Vagina (tissue), 2 donors: ENCODE results near the gene SLC27A2. TPM values are rescaled to one million over a fixed set of nuclear protein-coding genes. Genes with fewer than 3 reads are reported as not detected.

Experiments used
- DNase-seq, 2 donors: peaks; one replicate each; pipeline ENCODE4 v3.0.0-alpha.2; 2017; ENCODE audit errors: extremely low spot score in 2 of 2
- H3K27ac ChIP-seq: fragments of 200-600 bp; sonication (generic); one replicate; pipeline ENCODE4 v1.5.1; 2019
- H3K27me3 ChIP-seq: fragments of 200-600 bp; sonication (generic); one replicate; pipeline ENCODE4 v1.5.1; 2019
- H3K36me3 ChIP-seq, 2 donors: fragments of 200-600 bp; sonication (generic); one replicate each; pipeline ENCODE4 v1.5.1; 2017 to 2019
- H3K4me1 ChIP-seq: fragments of 200-600 bp; sonication (generic); one replicate; pipeline ENCODE4 v1.5.1; 2019
- H3K4me3 ChIP-seq, 2 donors: fragments of 200-600 bp; sonication (generic); 1 replicate in 1 of 2; 2 replicates in 1 of 2; pipeline ENCODE4 v1.5.1; 2016 to 2019
- H3K9me3 ChIP-seq: fragments of 200-600 bp; sonication (generic); one replicate; pipeline ENCODE4 v1.5.1; 2019
- POLR2A ChIP-seq, 2 donors: fragments of 450-650 bp; IDR thresholded peaks; one replicate each; pipeline ENCODE4 v1.6.1; 2017; ENCODE audit warnings: antibody characterized with exemption in 2 of 2, mild to moderate bottlenecking in 2 of 2, moderate library complexity in 2 of 2
- POLR2AphosphoS5 ChIP-seq, 2 donors: sonication (generic); formaldehyde crosslinking; IDR thresholded peaks; one replicate each; pipeline ENCODE4 v1.9.0; 2017; ENCODE audit warnings: antibody characterized with exemption in 2 of 2, mild to moderate bottlenecking in 2 of 2, low read depth in 1 of 2; ENCODE audit not compliant: insufficient read depth in 1 of 2
- intact Hi-C: fragments of 100-400 bp; cut with DNase I; formaldehyde crosslinking; loops from one replicate; pipeline ENCODE4 v1.15.1; 2023
- total RNA-seq: library from RNA; depleted of rRNA; stranded (reverse); fragments of >200 nt; gene quantifications from one replicate; pipeline ENCODE4 v1.2.3, GENCODE V29; 2016
- TF ChIP-seq, protein P1 (sequence below), 3 experiments: fragments of 450-650 bp in 2 of 3; fragments of 200-600 bp in 1 of 3; sonication (generic) in 1 of 3; IDR thresholded peaks; one replicate each; pipeline ENCODE4 v1.5.1; 2017 to 2019; ENCODE audit warnings: antibody characterized with exemption in 3 of 3, mild to moderate bottlenecking in 2 of 3, moderate library complexity in 2 of 3

Gene SLC27A2
- total RNA-seq, 1 donor from 2014 or later = 3.2 TPM

DNA sequence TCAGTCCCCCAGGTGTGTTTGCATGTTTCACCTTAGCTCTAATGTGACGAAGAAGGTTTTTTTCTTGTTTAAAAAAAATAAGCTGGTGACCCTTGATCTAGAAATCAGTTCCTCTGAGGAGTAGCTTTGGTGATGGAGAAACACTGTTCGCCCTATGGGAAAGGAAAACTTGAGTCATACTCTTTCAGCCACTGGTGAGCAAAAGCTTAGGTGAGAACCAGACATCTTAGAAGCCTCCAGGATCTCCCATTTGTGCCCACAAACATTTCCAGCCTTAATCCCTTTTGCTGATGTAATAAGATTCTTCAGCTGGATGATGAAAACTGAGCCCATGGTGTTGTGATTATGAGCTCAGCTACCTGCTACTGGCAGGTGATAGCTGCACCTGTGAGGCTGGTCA is 37.8 kb downstream of the SLC27A2 start:
- Histone ChIP-seq H3K4me1 (no peaks in the 10 kb centered on the region), H3K4me3 (no peak overlapping the region), H3K9me3 (no peaks in the 10 kb centered on the region), H3K27me3 (no peaks in the 10 kb centered on the region), H3K36me3 (no peaks in the 10 kb centered on the region), H3K27ac (no peak overlapping the region)
- TF ChIP-seq POLR2A (IDR thresholded peaks at IDR 0.05) (no peak), POLR2AphosphoS5 (IDR thresholded peaks at IDR 0.05; ENCODE audit: insufficient read depth in 1 of 2, low read depth in 1 of 2) (no peak)
- TF ChIP-seq, protein P1, sequence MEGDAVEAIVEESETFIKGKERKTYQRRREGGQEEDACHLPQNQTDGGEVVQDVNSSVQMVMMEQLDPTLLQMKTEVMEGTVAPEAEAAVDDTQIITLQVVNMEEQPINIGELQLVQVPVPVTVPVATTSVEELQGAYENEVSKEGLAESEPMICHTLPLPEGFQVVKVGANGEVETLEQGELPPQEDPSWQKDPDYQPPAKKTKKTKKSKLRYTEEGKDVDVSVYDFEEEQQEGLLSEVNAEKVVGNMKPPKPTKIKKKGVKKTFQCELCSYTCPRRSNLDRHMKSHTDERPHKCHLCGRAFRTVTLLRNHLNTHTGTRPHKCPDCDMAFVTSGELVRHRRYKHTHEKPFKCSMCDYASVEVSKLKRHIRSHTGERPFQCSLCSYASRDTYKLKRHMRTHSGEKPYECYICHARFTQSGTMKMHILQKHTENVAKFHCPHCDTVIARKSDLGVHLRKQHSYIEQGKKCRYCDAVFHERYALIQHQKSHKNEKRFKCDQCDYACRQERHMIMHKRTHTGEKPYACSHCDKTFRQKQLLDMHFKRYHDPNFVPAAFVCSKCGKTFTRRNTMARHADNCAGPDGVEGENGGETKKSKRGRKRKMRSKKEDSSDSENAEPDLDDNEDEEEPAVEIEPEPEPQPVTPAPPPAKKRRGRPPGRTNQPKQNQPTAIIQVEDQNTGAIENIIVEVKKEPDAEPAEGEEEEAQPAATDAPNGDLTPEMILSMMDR (IDR thresholded peaks at IDR 0.05) = no peak
- intact Hi-C loops = no loop called here
- no peak for DNase-seq

DNA sequence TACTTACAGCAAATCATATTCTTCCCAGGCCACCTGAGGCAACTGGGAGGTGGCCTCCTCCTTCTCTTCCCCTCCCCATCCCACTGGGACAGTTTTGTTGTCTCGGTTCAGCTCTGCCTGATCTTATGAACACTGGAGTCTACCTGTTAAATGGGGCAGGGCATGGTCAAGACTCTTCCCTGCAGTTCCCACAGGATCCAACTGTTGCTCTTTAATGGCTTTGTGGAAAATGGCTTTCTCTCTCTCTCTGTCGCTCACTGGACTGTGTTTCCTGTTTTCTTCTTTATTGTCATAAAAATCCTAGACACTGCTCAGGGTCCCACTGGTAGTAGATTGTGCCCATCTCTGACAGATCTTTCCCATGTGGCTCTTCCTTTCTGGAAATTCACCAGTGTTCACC is 40.2 kb downstream of the SLC27A2 start:
- H3K4me3 ChIP-seq = no peak overlapping the region
- H3K27me3 ChIP-seq = no peaks in the 10 kb centered on the region
- no peaks in the 10 kb centered on the region for H3K4me1 ChIP-seq
- no peak for DNase-seq
- TF ChIP-seq POLR2AphosphoS5 (IDR thresholded peaks at IDR 0.05; ENCODE audit: insufficient read depth in 1 of 2, low read depth in 1 of 2) (no peak), POLR2A (IDR thresholded peaks at IDR 0.05) (no peak)
- TF ChIP-seq, protein P1 (IDR thresholded peaks at IDR 0.05) = no peak
- intact Hi-C loops = no loop called here
- H3K27ac ChIP-seq = no peak overlapping the region
- H3K9me3 ChIP-seq = no peaks in the 10 kb centered on the region
- no peaks in the 10 kb centered on the region for H3K36me3 ChIP-seq

DNA sequence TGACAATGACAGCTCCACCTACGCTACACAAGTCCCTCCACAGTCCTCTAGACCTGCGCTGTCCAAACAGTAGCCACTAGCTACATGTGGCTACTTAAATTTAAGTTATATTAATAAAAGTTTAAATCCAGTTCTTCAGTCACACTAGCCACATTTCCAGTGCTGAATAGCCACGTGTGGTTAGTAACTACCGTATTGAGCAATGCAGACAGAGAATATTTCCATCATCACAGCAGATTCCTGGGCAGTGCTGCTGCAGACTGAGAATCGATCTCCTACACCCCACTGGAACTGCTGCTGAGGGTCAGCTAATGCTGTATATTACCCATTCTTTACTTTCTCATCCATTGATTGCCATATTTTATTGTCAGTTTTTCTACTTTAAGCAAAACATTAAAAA is 42.6 kb downstream of the SLC27A2 start:
- H3K27ac ChIP-seq = no peak overlapping the region
- no peaks in the 10 kb centered on the region for H3K9me3 ChIP-seq
- H3K36me3 ChIP-seq = no peaks in the 10 kb centered on the region
- TF ChIP-seq POLR2AphosphoS5 (IDR thresholded peaks at IDR 0.05; ENCODE audit: insufficient read depth in 1 of 2, low read depth in 1 of 2) = no peak
- TF ChIP-seq, protein P1 (IDR thresholded peaks at IDR 0.05) = no peak
- TF ChIP-seq POLR2A (IDR thresholded peaks at IDR 0.05) = no peak
- H3K4me1 ChIP-seq = no peaks in the 10 kb centered on the region
- intact Hi-C loops = no loop called here
- H3K27me3 ChIP-seq = no peaks in the 10 kb centered on the region
- DNase-seq = no peak
- no peak overlapping the region for H3K4me3 ChIP-seq

DNA sequence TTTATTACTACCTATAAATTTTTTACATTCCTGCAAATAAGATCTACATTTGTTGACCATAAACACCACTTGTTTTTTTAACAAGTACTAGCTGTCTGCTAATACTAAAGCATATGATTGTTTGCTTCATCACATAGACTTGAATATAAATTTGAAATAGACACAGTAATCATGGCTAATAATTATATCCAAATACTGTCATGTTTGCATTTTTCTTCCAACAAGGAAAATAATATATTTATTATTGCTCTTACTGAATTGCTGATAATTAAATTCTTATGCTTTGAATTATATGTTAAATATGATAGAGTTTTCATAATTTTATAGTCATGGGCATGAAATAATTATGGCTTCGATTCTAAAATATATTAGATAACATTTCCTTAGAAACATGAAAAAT is 43.1 kb downstream of the SLC27A2 start:
- TF ChIP-seq POLR2A (IDR thresholded peaks at IDR 0.05) (no peak), POLR2AphosphoS5 (IDR thresholded peaks at IDR 0.05; ENCODE audit: insufficient read depth in 1 of 2, low read depth in 1 of 2) (no peak)
- TF ChIP-seq, protein P1 (IDR thresholded peaks at IDR 0.05) = no peak
- no peaks in the 10 kb centered on the region for H3K4me1 ChIP-seq
- H3K27me3 ChIP-seq = no peaks in the 10 kb centered on the region
- no peaks in the 10 kb centered on the region for H3K9me3 ChIP-seq
- intact Hi-C loops = no loop called here
- no peak overlapping the region for H3K4me3 ChIP-seq
- no peak overlapping the region for H3K27ac ChIP-seq
- H3K36me3 ChIP-seq = no peaks in the 10 kb centered on the region
- DNase-seq = no peak

DNA sequence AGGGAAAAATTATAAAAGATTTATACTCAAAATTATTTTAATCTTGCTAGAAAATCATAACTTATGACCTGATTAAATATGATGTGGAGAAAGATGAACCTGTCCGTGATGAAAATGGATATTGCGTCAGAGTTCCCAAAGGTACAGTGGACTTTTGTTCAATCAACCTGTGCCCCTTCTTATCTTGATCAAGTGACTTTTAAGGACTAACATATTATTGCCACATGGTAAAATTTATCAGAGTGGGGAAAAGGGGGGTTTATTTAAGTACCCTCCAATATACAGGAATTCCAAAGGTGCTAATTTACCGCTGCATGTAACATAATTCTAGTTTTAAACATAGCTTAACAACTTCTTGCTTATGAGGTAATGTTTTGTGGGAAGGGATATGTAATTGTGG is 43.9 kb downstream of the SLC27A2 start:
- intact Hi-C loops = no loop called here
- no peaks in the 10 kb centered on the region for H3K36me3 ChIP-seq
- no peak for DNase-seq
- H3K27ac ChIP-seq = no peak overlapping the region
- H3K4me3 ChIP-seq = no peak overlapping the region
- no peaks in the 10 kb centered on the region for H3K4me1 ChIP-seq
- no peaks in the 10 kb centered on the region for H3K9me3 ChIP-seq
- H3K27me3 ChIP-seq = no peaks in the 10 kb centered on the region
- TF ChIP-seq, protein P1 (IDR thresholded peaks at IDR 0.05) = no peak
